H1 (cell line): ENCODE results near the gene MPPED2. TPM values are rescaled to one million over a fixed set of nuclear protein-coding genes. Genes with fewer than 3 reads are reported as not detected.

Experiments used
- NANOG ChIP-seq: IDR thresholded peaks from 2 replicates; pipeline ENCODE4 v1.6.1; 2011; ENCODE audit warnings: low read length, low read depth, mild to moderate bottlenecking, inconsistent platforms; ENCODE audit not compliant: insufficient read depth, poor library complexity, severe bottlenecking
- polyA plus RNA-seq, 7 experiments: library from polyadenylated mRNA; depleted of rRNA in 3 of 7; stranded (reverse) in 5 of 7; unstranded in 2 of 7; fragments of >200 nt in 5 of 7; fragments of 200-250 nt in 2 of 7; gene quantifications; 1 replicate in 5 of 7; 2 replicates in 1 of 7; 4 replicates in 1 of 7; pipeline versions ENCODE4 v1.2.1 to v1.2.3, GENCODE V29; 2011 to 2013; ENCODE audit warnings: missing spikeins in 2 of 7, mixed read lengths in 2 of 7
- total RNA-seq: library from RNA; stranded (reverse); fragmentation: NEBNext Ultra II Directional; extraction: Animal tissue kit (Norgen Biotek cat#: 25700); gene quantifications from 2 replicates; pipeline ENCODE4 v1.2.1, GENCODE V29; 2021

The MPPED2 gene
- total and polyA plus RNA-seq, 2 of the 8 experiments (the other 6 are each of a cell fraction or from before 2014, with no cell fraction given) = 1.3 to 3.5 TPM

GRCh38 chr11:30586251-30587144, at the start of gene MPPED2 (continued):
- TF ChIP-seq NANOG = no peak
